Chondrocyte (in vitro differentiated cells): ENCODE results near the gene CABP2. TPM values are rescaled to one million over a fixed set of nuclear protein-coding genes. Genes with fewer than 3 reads are reported as not detected.

Source experiments
- DNase-seq: peaks from one replicate; pipeline ENCODE4 v3.0.0; 2021; ENCODE audit warnings: mixed read lengths, low spot score
- H3K27ac Mint-ChIP-seq: one replicate; pipeline ENCODE4 v1.8.0; 2021; ENCODE audit warnings: mild to moderate bottlenecking, moderate library complexity, mixed read lengths; ENCODE audit not compliant: unreplicated experiment
- H3K27me3 Mint-ChIP-seq: 2 replicates; pipeline ENCODE4 v1.8.0; 2021; ENCODE audit warnings: low read depth, mixed read lengths
- H3K36me3 Mint-ChIP-seq: 2 replicates; pipeline ENCODE4 v1.8.0; 2021; ENCODE audit warnings: low read depth, mixed read lengths
- H3K4me1 Mint-ChIP-seq: 2 replicates; pipeline ENCODE4 v1.8.0; 2021; ENCODE audit warnings: low read depth, mild to moderate bottlenecking, mixed read lengths
- H3K4me3 Mint-ChIP-seq: one replicate; pipeline ENCODE4 v1.8.0; 2021; ENCODE audit warnings: mild to moderate bottlenecking, moderate library complexity, mixed read lengths; ENCODE audit not compliant: unreplicated experiment
- H3K9me3 Mint-ChIP-seq: 2 replicates; pipeline ENCODE4 v1.8.0; 2021; ENCODE audit warnings: low read depth, mixed read lengths
- CTCF ChIP-seq: fragments of 200-600 bp; sonication (generic); IDR thresholded peaks from 2 replicates; pipeline ENCODE4 v1.5.0; 2021; ENCODE audit warnings: antibody characterized with exemption, mild to moderate bottlenecking, moderate library complexity
- total RNA-seq: library from RNA; stranded (reverse); gene quantifications from 3 replicates; pipeline ENCODE4 v1.2.1, GENCODE V29; 2021

CABP2 gene
- total RNA-seq, 1 donor from 2014 or later = not detected

- no peak overlapping the region for H3K27ac Mint-ChIP-seq
- no peaks in the 10 kb centered on the region for H3K9me3 Mint-ChIP-seq
- no peaks in the 10 kb centered on the region for H3K36me3 Mint-ChIP-seq
- TF ChIP-seq CTCF = no peak
- peaks cover 12% of the 10 kb centered on the region for H3K27me3 Mint-ChIP-seq
- H3K4me3 Mint-ChIP-seq = no peak overlapping the region
- no peaks in the 10 kb centered on the region for H3K4me1 Mint-ChIP-seq
- no peak for DNase-seq
Observed at GRCh38 chr11:67528376-67528775, 5.1 kb upstream of the CABP2 start.

GRCh38 chr11:67525275-67525976 is 2.2 kb upstream of the CABP2 start:
- H3K36me3 Mint-ChIP-seq = no peaks in the 10 kb centered on the region
- H3K4me3 Mint-ChIP-seq = no peak overlapping the region
- H3K27me3 Mint-ChIP-seq = peaks cover 12% of the 10 kb centered on the region
- no peaks in the 10 kb centered on the region for H3K4me1 Mint-ChIP-seq
- H3K27ac Mint-ChIP-seq = no peak overlapping the region
- no peaks in the 10 kb centered on the region for H3K9me3 Mint-ChIP-seq
- TF ChIP-seq CTCF = no peak
- no peak for DNase-seq

GRCh38 chr11:67524480-67524808 is 1.2 kb upstream of the CABP2 start:
- Mint-ChIP-seq H3K4me1 (no peaks in the 10 kb centered on the region), H3K4me3 (no peak overlapping the region), H3K9me3 (no peaks in the 10 kb centered on the region), H3K36me3 (no peaks in the 10 kb centered on the region), H3K27ac (no peak overlapping the region), H3K27me3 (peaks cover 12% of the 10 kb centered on the region)
- no peak for TF ChIP-seq CTCF
- no peak for DNase-seq

- H3K4me1 Mint-ChIP-seq = no peaks in the 10 kb centered on the region
- no peak overlapping the region for H3K27ac Mint-ChIP-seq
- no peak overlapping the region for H3K4me3 Mint-ChIP-seq
- H3K9me3 Mint-ChIP-seq = no peaks in the 10 kb centered on the region
- peaks cover 12% of the 10 kb centered on the region for H3K27me3 Mint-ChIP-seq
- TF ChIP-seq CTCF = no peak
- H3K36me3 Mint-ChIP-seq = no peaks in the 10 kb centered on the region
- DNase-seq = no peak
Observed at GRCh38 chr11:67523556-67524479, 572 bp upstream of the CABP2 start.

GRCh38 chr11:67522338-67522737 is 908 bp downstream of the CABP2 start:
- no peak for TF ChIP-seq CTCF
- Mint-ChIP-seq H3K4me1 (no peaks in the 10 kb centered on the region), H3K4me3 (no peak overlapping the region), H3K27ac (no peak overlapping the region), H3K27me3 (peaks cover 8% of the 10 kb centered on the region), H3K9me3 (no peaks in the 10 kb centered on the region), H3K36me3 (no peaks in the 10 kb centered on the region)
- no peak for DNase-seq
